CD4-positive, alpha-beta T cell treated with Interleukin-15 for 1 hour (primary cell): ENCODE results near the gene USP47.

Source experiments
- DNase-seq: peaks from one replicate; pipeline ENCODE4 v3.0.0-alpha.2; 2020

Gene USP47, protein sequence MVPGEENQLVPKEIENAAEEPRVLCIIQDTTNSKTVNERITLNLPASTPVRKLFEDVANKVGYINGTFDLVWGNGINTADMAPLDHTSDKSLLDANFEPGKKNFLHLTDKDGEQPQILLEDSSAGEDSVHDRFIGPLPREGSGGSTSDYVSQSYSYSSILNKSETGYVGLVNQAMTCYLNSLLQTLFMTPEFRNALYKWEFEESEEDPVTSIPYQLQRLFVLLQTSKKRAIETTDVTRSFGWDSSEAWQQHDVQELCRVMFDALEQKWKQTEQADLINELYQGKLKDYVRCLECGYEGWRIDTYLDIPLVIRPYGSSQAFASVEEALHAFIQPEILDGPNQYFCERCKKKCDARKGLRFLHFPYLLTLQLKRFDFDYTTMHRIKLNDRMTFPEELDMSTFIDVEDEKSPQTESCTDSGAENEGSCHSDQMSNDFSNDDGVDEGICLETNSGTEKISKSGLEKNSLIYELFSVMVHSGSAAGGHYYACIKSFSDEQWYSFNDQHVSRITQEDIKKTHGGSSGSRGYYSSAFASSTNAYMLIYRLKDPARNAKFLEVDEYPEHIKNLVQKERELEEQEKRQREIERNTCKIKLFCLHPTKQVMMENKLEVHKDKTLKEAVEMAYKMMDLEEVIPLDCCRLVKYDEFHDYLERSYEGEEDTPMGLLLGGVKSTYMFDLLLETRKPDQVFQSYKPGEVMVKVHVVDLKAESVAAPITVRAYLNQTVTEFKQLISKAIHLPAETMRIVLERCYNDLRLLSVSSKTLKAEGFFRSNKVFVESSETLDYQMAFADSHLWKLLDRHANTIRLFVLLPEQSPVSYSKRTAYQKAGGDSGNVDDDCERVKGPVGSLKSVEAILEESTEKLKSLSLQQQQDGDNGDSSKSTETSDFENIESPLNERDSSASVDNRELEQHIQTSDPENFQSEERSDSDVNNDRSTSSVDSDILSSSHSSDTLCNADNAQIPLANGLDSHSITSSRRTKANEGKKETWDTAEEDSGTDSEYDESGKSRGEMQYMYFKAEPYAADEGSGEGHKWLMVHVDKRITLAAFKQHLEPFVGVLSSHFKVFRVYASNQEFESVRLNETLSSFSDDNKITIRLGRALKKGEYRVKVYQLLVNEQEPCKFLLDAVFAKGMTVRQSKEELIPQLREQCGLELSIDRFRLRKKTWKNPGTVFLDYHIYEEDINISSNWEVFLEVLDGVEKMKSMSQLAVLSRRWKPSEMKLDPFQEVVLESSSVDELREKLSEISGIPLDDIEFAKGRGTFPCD (N-terminal part only)

DNA sequence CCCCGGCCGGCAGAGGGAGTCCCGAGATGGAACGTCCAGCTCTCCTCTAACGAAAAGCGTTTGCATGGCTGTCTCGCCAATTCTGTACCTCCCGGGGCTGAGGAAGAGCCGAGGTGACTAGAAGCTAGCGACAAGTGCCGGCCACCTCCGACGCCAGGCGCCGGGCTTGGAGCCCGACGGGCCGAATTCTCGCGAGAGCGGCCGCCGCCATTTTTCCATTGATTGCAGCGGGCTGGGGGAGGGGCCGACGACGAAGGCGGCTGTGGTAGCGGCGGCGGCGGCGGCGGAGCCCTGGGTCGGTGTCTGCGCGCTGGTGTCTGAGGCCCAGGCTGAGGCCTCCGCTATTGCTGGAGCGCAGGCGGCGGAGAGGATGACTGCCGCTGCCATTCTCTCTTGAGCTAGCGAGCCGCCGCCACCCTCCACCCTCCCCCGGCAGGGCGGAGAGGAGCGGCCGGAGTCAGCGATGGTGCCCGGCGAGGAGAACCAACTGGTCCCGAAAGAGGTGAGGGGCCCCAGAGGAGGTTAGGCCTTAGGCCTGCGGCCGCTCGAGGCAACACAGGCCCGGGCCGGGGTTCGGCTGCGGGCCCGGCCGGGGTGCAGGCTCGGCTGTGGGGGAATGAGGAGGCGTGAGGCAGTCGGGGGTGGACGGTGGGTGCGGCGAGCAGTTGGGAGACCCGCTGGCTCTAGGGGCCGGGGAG, at the start of gene USP47:
TSS of gene USP47 (plus strand) at position 250 of the 698 bp plus-strand sequence. CDS start at position 464, 214 bp downstream.
- DNase-seq: peak; percentile 93

DNA sequence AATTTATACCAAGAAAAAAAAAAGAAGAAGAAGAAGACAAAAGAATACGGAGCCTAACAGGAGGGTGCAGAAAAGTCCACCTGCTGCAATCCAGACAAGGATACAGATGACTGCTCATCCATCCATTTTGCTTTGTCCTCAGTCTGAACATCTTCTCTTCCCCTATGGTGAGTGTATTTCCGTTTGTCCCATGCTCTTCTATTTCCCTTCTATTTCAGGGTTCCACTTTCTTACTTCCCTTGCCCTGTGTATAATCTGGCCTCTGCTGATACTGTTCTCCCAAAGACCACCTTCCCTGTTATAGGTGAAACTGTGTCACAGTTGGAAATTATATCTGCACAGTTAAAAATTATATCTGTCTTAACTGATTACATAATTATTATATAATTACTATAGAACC, 48.7 kb upstream of the USP47 start:
- no peak for DNase-seq

DNA sequence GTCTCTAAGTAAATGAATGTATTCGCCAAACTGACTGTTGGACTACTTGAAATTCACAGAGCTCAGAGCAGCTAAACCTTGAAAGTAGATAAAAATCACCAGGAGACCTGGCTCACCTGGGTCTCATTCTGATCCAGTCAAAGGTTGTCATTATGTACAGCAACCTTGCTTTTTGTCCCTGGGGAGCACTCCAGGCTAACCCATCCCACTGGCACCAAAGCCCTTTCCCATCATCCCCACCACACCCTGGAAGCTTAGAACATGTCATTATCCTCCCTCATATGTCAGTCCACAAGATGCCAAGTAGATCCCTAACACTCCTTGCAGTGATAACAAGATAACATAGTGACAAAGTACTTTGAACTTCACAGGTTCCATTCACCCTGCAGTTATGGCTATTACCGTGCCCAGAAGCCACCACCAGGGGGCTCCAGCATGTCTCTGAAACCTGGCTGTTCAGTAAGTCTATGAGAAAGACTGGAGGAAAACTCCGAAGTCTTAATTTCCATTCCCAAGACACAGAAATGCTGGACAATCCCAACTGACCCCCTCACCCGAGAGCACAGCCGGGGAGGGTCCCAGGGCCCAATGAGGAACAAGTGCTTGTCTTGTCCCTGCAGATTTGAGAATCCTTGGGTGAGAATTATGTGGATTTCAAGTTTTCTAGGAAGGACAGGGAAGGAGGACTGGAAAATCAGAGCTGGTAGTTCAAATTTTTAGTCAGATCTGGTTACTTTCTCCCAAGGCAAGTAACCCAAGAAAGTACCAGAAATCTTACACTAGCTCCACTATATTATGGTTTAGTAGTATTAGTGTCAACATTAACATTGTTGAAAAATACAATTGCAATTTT, 43.0 kb upstream of the USP47 start:
- peak; percentile 69 for DNase-seq

DNA sequence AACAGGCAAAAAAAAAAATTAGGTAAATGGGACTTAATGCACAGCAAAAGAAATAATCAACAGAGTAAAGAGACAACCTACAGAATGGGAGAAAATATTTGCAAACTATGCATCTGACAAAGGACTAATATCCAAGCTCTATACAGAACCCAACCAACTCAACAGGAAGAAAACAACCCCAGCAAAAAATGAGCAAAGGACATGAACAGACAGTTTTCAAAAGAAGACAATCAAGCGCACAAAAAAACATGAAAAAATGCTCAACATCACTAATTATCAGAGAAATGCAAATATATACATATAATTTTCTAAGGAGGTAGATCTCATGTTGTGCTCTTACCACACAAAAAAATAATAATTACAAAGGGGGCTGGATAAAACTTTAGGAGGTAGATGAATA, 36.5 kb upstream of the USP47 start:
- DNase-seq: no peak

DNA sequence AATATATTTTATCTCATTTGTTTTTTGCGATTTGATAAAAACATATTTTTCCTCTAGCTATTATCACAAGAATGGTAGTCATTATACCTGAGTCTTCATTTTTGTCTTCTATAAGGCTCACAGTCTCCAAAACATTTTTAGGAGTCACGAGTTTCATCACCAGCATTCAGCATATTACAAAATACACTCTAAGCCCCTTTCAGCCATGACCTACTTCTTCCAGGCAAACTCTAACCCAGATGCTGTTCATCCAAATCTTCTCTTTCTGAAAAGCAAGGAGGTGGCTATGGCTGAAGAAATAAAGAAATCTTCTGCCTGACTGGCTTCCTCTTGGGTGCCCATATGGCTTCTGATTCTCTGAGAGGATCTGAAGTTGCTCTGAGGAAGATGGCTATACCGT, 35.7 kb upstream of the USP47 start:
- DNase-seq: no peak

DNA sequence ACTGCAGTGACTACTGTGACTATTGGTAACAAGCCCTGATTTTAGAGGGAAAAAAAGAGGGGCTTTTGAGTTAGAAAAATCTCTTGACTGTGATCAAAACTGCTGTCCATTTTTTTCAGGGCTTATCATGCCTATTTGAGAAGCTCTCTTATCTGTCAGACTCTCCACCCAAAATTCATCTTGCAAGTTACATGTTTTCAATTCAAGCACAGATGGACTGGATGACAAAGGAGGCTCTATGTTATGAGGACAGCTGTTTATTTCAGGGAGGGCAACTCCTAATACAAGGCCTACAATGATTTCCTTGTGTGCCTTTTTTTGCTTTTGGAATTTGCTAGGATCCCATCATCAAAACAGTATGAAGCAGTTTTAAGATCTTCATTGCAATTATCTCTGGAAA, 35.2 kb upstream of the USP47 start:
- no peak for DNase-seq

DNA sequence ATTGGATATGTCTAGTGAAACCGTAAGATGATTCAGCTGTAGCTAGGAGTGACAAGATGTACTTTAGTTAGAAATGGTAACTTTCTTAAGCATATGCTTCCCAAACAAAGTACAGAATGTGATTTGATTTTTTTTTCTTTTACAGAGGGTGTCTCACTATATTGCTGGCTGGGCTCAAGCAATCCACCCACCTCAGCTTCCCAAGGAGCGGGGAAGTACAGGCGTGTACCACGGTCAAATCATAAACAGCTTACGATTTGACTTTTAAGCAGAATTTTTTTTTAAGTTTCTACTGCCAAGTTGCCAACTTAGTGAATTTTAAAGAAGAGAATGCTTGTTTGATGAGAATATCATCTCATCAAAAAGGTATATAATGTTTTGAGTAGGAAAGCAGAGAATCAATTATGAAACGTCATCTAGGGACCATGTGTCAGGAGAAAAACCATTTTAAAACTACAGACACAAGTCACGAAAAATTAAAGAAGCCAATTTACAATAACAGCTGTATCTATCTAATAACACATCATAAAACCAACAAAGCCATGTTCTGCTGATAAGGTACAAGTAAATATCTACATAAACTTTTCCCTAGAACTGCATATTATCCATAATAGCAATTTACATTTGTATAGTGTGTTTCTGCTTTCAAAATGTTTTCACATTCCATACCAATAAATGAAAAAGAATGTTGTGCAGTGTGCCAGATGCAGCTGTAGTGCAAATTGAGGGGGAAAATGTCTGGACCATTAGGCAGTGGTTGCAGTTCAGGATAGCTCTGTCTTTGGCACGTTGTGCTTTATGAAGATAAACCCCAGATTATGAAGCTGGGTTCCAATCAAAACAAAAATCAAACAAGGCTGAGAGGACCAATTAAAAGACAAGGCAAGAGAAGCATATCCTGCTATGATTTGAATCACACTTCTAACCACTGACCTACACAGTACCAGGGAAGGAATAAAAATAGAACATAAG, 33.7 kb upstream of the USP47 start:
- no peak for DNase-seq

DNA sequence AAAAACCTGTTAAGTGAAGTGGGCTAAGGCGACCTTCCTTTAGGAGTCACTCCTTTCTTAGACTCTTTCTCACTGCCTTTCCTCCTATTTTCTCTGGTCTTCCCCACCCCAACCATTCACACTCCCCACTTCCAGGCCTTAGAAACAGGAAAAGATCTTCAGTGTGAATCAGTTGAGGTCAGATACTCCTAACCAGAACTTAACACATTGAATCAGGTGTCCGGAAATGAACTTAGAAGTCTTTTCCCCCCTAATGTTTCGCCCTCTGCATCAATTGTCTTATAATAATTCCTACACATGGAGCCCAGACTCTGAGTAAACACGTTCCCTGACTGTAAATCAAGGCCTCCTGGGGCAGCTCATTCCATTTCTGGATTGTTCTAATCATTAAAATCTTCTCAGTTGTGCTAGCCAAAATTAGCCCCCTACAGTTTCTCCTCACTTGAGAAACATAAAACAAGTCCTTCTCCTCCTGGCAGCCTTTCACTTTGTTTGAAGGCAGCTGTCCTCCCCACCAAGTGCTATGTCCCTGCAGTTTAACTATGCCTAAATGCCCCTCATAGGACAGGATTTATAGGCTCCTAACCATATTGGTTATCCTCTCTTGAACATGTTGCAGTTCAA, 32.7 kb upstream of the USP47 start:
- DNase-seq: no peak

DNA sequence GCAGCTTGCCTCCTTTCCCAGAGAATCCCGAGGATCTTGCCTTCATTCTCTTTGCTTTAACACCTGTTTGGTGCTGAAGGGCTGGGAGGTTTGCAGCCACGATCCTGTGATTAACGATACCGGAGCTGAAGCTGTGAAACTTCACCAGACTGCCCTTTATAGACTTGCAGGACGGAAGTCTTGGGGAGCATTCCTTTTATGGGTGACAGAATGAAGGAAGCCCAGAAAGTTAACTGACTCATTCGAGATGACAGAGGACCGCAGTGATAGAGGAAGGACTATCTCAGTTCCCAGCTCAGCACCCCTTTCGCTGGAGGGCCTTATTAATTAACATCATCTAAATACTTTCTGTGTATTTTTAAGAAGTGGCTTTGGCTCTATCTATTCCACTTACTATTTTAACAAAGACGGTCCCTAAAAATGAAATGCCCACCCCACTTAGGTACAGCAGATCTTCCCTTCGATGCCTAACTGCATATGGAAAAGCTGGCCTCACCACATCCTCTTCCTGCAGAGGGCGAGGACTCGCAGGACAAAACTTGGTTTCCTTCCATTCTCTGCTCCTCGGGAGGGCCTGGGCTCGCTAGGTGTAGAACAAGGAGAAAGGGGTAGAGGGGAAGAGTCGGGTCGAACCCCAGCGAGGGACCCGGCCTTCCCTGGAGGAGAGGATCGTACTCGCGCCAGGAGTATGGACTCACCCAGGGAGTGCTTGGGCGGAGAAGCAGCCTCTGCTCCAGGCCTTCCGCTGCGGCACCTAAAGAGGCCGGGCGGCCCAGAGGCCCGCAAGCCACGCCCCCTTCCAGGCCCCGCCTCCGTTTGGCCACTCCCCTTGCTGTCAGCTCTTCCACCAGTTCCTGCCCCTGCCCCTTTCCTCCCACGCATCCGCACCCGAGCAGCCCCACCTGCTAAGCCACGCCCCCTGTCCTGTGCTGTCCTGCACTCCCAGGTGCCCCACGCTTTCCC, 30.7 kb upstream of the USP47 start:
- DNase-seq: no peak

DNA sequence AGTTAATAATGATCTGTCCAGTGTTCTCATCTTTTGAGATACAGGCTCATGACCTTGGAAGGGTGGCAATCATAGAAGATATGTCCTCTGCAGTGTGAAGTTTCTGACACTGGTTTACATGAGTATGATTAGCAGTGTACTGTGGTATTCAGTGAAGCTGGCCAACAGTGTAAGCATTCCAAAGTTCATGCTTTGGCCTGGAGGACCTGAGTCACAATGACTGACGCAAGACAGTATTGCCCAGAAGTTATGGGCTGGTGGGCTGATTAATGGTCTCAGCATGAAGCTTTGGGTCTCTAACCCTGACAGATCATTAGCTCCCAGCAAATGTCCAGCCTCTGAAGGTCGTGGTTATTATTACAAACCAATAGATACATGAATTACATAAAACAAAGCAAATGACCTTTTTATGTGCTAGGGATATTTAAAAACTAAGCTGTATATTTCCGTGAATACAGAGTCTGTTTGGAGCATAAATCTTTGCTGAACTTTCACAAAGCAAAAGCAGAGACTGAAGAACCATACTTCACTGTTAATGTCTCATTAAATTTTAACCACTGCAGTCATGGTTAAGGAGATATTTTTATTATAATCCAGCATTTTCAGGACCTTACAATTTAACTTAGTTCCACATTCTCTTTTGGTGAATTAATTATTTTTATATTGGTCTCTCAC, 28.3 kb upstream of the USP47 start:
- no peak for DNase-seq

DNA sequence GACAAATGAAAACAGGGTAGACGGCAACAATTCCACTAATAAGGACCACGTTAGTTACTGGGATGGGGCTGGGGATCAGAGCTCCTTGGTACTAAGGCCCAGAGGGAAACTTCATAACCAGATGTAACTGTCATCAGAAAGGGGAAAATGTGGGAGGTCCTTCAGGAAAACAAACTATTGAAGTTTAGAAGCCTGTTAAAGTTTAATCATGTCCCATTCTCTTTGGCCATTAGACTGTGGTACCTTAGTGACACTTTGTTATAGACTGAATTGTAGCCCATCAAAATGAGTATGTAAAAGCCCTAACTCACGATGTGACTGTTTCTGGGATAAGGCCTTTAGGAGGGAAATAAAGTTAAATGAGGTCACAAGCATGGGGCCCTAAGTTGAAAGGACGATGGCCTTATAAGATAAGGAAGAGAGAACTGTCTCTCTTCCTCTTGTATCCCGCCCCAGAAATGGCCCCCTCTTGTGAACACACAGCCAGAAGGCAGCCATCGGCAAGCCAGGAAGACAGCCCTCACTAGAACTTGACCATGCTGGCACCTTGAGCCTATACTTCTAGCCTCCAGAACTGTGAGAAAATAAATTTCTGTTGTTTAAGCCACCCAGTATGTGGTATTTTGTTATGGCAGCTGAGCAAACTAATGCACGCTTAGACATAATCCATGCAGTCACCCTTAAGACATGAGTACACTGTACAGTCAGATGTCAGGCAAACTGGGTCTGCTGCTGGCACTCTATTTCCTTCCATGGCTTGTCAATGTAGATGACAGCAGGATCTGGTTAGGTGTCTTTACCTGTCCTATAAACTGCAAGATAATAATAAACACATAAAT, 26.9 kb upstream of the USP47 start:
- DNase-seq: no peak

DNA sequence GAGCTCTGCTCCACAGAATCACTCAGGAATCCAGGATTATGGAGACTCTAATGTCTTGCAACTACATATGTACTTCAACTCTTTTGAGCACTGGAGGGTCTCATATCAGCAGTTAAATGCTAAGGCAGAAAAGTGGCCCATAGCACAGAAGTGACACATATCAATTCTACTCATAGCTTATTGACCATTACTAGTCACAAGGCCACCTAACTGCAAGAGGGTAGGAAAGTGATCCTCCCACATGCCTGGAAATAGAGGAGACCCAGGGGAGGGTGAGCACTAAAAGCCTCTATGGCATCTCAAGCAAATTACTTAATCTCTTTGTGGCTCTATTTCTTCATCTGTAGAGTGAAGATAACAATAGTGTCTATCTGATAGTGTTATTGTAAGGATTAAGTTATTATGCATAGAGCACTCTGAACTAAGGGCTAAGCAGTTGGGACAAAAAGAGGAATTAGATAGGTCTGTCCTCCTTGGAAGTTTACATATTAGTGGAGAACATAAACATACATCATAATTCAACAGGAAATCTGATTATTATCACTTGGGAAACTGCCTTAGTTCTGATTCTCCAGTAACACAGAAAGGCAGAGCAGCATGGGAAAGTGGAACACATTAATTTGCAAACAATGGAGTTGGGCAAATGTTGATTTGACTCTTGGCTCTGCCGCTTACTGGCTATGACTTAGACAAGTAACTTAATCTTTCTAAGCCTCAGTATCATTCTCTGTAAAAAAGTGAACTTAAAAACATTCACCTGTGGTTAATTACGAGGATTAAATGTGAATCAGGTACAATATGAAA, 25.1 kb upstream of the USP47 start:
- no peak for DNase-seq

DNA sequence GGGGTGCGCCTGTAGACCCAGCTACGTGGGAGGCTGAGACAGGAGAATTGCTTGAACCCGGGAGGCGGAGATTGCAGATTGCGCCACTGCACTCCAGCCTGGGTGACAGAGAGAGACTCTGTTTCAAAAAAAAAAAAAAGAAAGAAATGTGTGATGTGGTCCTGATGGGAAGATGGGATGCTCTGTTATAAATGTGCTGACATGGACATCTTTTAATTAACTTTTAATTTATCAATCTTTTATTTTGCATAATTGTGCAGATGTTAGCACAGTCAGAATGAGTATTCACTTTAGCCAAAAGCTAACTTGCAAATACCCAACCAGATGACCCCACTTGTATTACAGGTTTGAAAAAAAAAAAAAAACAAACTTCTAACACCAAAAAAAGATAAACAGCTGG, 23.8 kb upstream of the USP47 start:
- no peak for DNase-seq

DNA sequence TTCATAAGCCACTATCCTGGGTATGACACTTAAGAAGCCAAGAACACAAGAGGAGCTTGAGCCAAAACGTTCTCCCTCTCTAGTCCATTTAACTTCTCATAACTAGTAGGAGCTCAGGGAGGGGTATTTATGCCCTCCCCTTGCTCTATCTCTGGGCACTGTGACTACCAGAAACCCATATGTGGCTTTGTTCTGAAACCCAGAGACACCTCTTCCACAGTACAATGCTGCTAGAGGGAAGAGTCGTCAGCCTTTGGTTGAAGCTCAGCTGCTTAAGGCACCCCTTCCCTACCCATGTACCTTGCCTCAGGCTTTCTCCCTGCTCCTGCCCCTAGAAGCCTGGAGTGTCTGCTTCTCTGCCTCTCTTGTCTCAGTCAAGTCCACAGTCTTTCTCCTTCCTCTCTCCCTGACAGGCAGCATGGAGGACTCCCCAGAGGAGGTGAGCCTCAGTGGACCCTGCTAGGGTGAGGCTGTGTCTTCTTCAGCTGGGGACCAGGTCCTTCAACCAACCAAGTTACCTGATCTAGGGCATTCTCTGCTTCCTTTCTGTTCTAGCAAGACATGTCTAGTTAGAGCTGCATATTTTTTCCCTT, 23.1 kb upstream of the USP47 start:
- DNase-seq: no peak

DNA sequence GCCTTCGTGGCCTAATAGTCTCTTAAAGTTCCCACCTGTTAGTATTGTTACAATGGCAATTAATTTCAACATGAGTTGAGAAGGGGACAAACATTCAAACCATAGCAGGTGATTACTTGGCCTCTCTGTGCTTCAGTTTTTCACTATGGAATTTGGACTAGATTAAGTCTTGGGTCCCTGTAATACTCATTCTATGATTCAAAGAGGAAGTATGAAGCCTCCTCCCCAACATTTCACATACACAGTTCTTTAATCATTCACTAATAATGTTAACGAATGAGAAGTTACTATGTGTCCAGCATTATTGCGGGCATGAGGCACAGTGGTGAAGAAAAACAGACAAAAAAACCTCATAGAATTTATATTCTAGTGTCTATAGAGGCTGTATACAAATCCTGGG, 19.9 kb upstream of the USP47 start:
- DNase-seq: no peak

DNA sequence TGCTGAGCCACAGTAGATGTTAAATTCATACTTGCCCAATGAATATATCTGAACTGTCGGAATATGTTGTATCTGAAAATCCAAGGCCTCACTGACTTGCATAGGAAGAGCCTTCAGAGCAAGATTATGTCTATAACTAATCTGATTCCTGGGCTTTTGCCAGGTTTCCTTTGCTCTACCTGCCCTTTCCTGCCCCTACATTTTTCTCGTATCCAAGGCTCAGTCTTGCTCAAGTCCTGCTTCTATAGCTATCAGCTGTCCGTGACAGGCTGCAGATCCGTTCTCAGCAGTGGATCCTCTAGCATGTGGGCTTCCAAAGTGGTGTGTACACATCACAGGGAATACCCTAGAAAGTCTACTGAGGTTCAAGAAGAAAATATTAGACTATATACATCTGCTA, 18.8 kb upstream of the USP47 start:
- DNase-seq: no peak
